Astrocyte (in vitro differentiated cells and primary cell): ENCODE measurements around the gene CD101. TPM values are rescaled to one million over a fixed set of nuclear protein-coding genes. Genes with fewer than 3 reads are reported as not detected.

ENCODE experiments used
- DNase-seq: peaks from one replicate; pipeline ENCODE4 v3.0.0-alpha.2; 2010; ENCODE audit warnings: low read depth
- FAIRE-seq: peaks from 2 replicates; lab custom pipeline; 2011; peaks lifted over from hg19 to GRCh38; lab: Jason Lieb, UNC
- H2AFZ ChIP-seq: 2 replicates; pipeline ENCODE4 v1.6.0; 2012; ENCODE audit warnings: low read depth, low read length, inconsistent platforms
- H3K27ac ChIP-seq: 2 replicates; pipeline ENCODE4 v1.5.1; 2011; ENCODE audit warnings: low read depth, low read length, inconsistent platforms
- H3K27me3 ChIP-seq: 2 replicates; pipeline ENCODE4 v1.6.0; 2011; ENCODE audit warnings: low read length, inconsistent platforms; ENCODE audit not compliant: insufficient read depth
- H3K36me3 ChIP-seq: 2 replicates; pipeline ENCODE4 v1.5.1; 2011; ENCODE audit warnings: low read length, inconsistent platforms; ENCODE audit not compliant: insufficient read depth
- H3K4me1 ChIP-seq: 2 replicates; pipeline ENCODE4 v1.5.1; 2011; ENCODE audit warnings: low read length, inconsistent platforms; ENCODE audit not compliant: insufficient read depth
- H3K4me2 ChIP-seq: 2 replicates; pipeline ENCODE4 v1.6.0; 2012; ENCODE audit warnings: low read length, inconsistent platforms
- H3K4me3 ChIP-seq: 2 replicates; pipeline ENCODE4 v1.5.1; 2011; ENCODE audit warnings: low read depth, mild to moderate bottlenecking, low read length, inconsistent platforms; ENCODE audit not compliant: insufficient read depth
- H3K79me2 ChIP-seq: 2 replicates; pipeline ENCODE4 v1.6.0; 2012; ENCODE audit warnings: mild to moderate bottlenecking, low read length, inconsistent platforms; ENCODE audit not compliant: insufficient read depth
- H3K9ac ChIP-seq: 2 replicates; pipeline ENCODE4 v1.6.0; 2012; ENCODE audit warnings: mild to moderate bottlenecking, low read length, inconsistent platforms
- H3K9me3 ChIP-seq: 2 replicates; pipeline ENCODE4 v1.5.1; 2012; ENCODE audit warnings: low read depth, mild to moderate bottlenecking, low read length, inconsistent platforms; ENCODE audit not compliant: insufficient read depth
- H4K20me1 ChIP-seq: 2 replicates; pipeline ENCODE4 v1.6.0; 2012; ENCODE audit warnings: low read length, inconsistent platforms; ENCODE audit not compliant: insufficient read depth
- H3K27ac Mint-ChIP-seq: one replicate; pipeline ENCODE4 v1.8.0; 2021; ENCODE audit warnings: mild to moderate bottlenecking, mixed read lengths; ENCODE audit not compliant: unreplicated experiment
- H3K27me3 Mint-ChIP-seq: one replicate; pipeline ENCODE4 v1.8.0; 2021; ENCODE audit warnings: low read depth, mixed read lengths; ENCODE audit not compliant: unreplicated experiment
- H3K36me3 Mint-ChIP-seq: one replicate; pipeline ENCODE4 v1.8.0; 2021; ENCODE audit warnings: low read depth, mixed read lengths; ENCODE audit not compliant: unreplicated experiment
- H3K4me1 Mint-ChIP-seq: one replicate; pipeline ENCODE4 v1.8.0; 2021; ENCODE audit warnings: low read depth, mixed read lengths; ENCODE audit not compliant: unreplicated experiment
- H3K4me3 Mint-ChIP-seq: one replicate; pipeline ENCODE4 v1.8.0; 2021; ENCODE audit warnings: mild to moderate bottlenecking, moderate library complexity, mixed read lengths; ENCODE audit not compliant: unreplicated experiment
- H3K9me3 Mint-ChIP-seq: one replicate; pipeline ENCODE4 v1.8.0; 2021; ENCODE audit warnings: mild to moderate bottlenecking, mixed read lengths; ENCODE audit not compliant: unreplicated experiment
- CTCF ChIP-seq: IDR thresholded peaks from 2 replicates; pipeline ENCODE4 v1.5.1; 2011; ENCODE audit warnings: low read depth, mild to moderate bottlenecking, inconsistent platforms, low read length, moderate library complexity; ENCODE audit not compliant: insufficient read depth
- EZH2 ChIP-seq: IDR thresholded peaks from 2 replicates; pipeline ENCODE4 v1.6.1; 2012; ENCODE audit warnings: mild to moderate bottlenecking, low read length, inconsistent platforms; ENCODE audit not compliant: insufficient read depth
- total RNA-seq: library from RNA; stranded (reverse); gene quantifications from 2 replicates; pipeline ENCODE4 v1.2.1, GENCODE V29; 2021

Gene CD101
- total RNA-seq, 1 donor from 2014 or later = 1.6 TPM

- Histone ChIP-seq H3K36me3 (peaks cover 32% of the 10 kb centered on the region), H3K4me1 (peaks cover 14% of the 10 kb centered on the region), H3K9ac (no peak overlapping the region), H2AFZ (no peak overlapping the region), H3K4me3 (no peak overlapping the region), H4K20me1 (no peaks in the 10 kb centered on the region), H3K9me3 (no peaks in the 10 kb centered on the region), H3K27me3 (no peaks in the 10 kb centered on the region), H3K79me2 (no peaks in the 10 kb centered on the region), H3K4me2 (peak overlapping the region; percentile 31), H3K27ac (peak overlapping the region; percentile 58)
- Mint-ChIP-seq H3K9me3 (no peaks in the 10 kb centered on the region), H3K36me3 (peaks cover 7% of the 10 kb centered on the region), H3K4me3 (peak overlapping the region; percentile 14), H3K27me3 (no peaks in the 10 kb centered on the region), H3K27ac (peak overlapping the region; percentile 93), H3K4me1 (peaks cover 11% of the 10 kb centered on the region)
- DNase-seq (peak; percentile 97), FAIRE-seq (peak; percentile 84)
- TF ChIP-seq CTCF (no peak), EZH2 (no peak)
Measured at GRCh38 chr1:117077267-117077666, 75.7 kb downstream of the CD101 start.

GRCh38 chr1:117079737-117080136 is 78.2 kb downstream of the CD101 start:
- Histone ChIP-seq H3K36me3 (peaks cover 32% of the 10 kb centered on the region), H3K9me3 (no peaks in the 10 kb centered on the region), H3K27me3 (no peaks in the 10 kb centered on the region), H3K4me3 (no peak overlapping the region), H2AFZ (no peak overlapping the region), H3K27ac (no peak overlapping the region), H3K9ac (no peak overlapping the region), H3K4me1 (peaks cover 14% of the 10 kb centered on the region), H3K79me2 (no peaks in the 10 kb centered on the region), H4K20me1 (no peaks in the 10 kb centered on the region), H3K4me2 (no peak overlapping the region)
- H3K27ac Mint-ChIP-seq = no peak overlapping the region
- H3K27me3 Mint-ChIP-seq = no peaks in the 10 kb centered on the region
- peaks cover 11% of the 10 kb centered on the region for H3K4me1 Mint-ChIP-seq
- FAIRE-seq (no peak), DNase-seq (no peak)
- no peaks in the 10 kb centered on the region for H3K9me3 Mint-ChIP-seq
- H3K4me3 Mint-ChIP-seq = no peak overlapping the region
- peaks cover 11% of the 10 kb centered on the region for H3K36me3 Mint-ChIP-seq
- TF ChIP-seq CTCF (no peak), EZH2 (no peak)

GRCh38 chr1:117084231-117084630 is 82.7 kb downstream of the CD101 start:
- Histone ChIP-seq H3K4me2 (no peak overlapping the region), H2AFZ (no peak overlapping the region), H3K9me3 (no peaks in the 10 kb centered on the region), H3K36me3 (peaks cover 19% of the 10 kb centered on the region), H3K79me2 (no peaks in the 10 kb centered on the region), H3K4me1 (no peaks in the 10 kb centered on the region), H3K27me3 (no peaks in the 10 kb centered on the region), H3K4me3 (no peak overlapping the region), H3K9ac (no peak overlapping the region), H3K27ac (no peak overlapping the region), H4K20me1 (no peaks in the 10 kb centered on the region)
- H3K36me3 Mint-ChIP-seq = peaks cover 6% of the 10 kb centered on the region
- DNase-seq (no peak), FAIRE-seq (no peak)
- H3K27ac Mint-ChIP-seq = no peak overlapping the region
- H3K4me1 Mint-ChIP-seq = no peaks in the 10 kb centered on the region
- H3K9me3 Mint-ChIP-seq = no peaks in the 10 kb centered on the region
- H3K4me3 Mint-ChIP-seq = no peak overlapping the region
- TF ChIP-seq EZH2 = no peak
- no peak for TF ChIP-seq CTCF
- no peaks in the 10 kb centered on the region for H3K27me3 Mint-ChIP-seq
